WERI-Rb-1 (cell line): ENCODE measurements around the gene CATSPERZ.

Experiments used
- DNase-seq: peaks from one replicate; pipeline ENCODE4 v3.0.0-alpha.2; 2020
- H3K27ac ChIP-seq: fragments of 250-450 bp; sonication (Bioruptor Pico); 2 replicates; pipeline ENCODE4 v1.5.1; 2020; ENCODE audit warnings: mild to moderate bottlenecking, moderate library complexity
- H3K27me3 ChIP-seq: fragments of 250-450 bp; sonication (Bioruptor Pico); 2 replicates; pipeline ENCODE4 v1.5.1; 2021; ENCODE audit warnings: mild to moderate bottlenecking, low read depth, moderate library complexity; ENCODE audit not compliant: insufficient read depth, severe bottlenecking
- H3K36me3 ChIP-seq: fragments of 250-450 bp; sonication (Bioruptor Pico); 2 replicates; pipeline ENCODE4 v1.5.1; 2020; ENCODE audit warnings: mild to moderate bottlenecking, moderate library complexity
- H3K4me3 ChIP-seq: 2 replicates; pipeline ENCODE4 v1.5.1; 2011; ENCODE audit warnings: low read depth, mild to moderate bottlenecking, control low read depth, low read length
- H3K9me3 ChIP-seq: fragments of 250-450 bp; sonication (Bioruptor Pico); 2 replicates; pipeline ENCODE4 v1.5.1; 2021; ENCODE audit warnings: mild to moderate bottlenecking, moderate library complexity; ENCODE audit not compliant: severe bottlenecking
- TF ChIP-seq, protein P1 (sequence below): IDR thresholded peaks from 2 replicates; pipeline ENCODE4 v1.5.1; 2011; ENCODE audit warnings: low read depth, mild to moderate bottlenecking, control low read depth, inconsistent platforms, low read length

CATSPERZ gene

GRCh38 chr11:64352099-64352994 lies 52.2 kb downstream of the CATSPERZ start:
- H3K27me3 ChIP-seq, result no peaks in the 10 kb centered on the region
- no peak overlapping the region for H3K27ac ChIP-seq
- TF ChIP-seq, protein P1, sequence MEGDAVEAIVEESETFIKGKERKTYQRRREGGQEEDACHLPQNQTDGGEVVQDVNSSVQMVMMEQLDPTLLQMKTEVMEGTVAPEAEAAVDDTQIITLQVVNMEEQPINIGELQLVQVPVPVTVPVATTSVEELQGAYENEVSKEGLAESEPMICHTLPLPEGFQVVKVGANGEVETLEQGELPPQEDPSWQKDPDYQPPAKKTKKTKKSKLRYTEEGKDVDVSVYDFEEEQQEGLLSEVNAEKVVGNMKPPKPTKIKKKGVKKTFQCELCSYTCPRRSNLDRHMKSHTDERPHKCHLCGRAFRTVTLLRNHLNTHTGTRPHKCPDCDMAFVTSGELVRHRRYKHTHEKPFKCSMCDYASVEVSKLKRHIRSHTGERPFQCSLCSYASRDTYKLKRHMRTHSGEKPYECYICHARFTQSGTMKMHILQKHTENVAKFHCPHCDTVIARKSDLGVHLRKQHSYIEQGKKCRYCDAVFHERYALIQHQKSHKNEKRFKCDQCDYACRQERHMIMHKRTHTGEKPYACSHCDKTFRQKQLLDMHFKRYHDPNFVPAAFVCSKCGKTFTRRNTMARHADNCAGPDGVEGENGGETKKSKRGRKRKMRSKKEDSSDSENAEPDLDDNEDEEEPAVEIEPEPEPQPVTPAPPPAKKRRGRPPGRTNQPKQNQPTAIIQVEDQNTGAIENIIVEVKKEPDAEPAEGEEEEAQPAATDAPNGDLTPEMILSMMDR, result no peak
- DNase-seq, result no peak
- no peaks in the 10 kb centered on the region for H3K9me3 ChIP-seq
- no peak overlapping the region for H3K4me3 ChIP-seq
- no peaks in the 10 kb centered on the region for H3K36me3 ChIP-seq

DNA sequence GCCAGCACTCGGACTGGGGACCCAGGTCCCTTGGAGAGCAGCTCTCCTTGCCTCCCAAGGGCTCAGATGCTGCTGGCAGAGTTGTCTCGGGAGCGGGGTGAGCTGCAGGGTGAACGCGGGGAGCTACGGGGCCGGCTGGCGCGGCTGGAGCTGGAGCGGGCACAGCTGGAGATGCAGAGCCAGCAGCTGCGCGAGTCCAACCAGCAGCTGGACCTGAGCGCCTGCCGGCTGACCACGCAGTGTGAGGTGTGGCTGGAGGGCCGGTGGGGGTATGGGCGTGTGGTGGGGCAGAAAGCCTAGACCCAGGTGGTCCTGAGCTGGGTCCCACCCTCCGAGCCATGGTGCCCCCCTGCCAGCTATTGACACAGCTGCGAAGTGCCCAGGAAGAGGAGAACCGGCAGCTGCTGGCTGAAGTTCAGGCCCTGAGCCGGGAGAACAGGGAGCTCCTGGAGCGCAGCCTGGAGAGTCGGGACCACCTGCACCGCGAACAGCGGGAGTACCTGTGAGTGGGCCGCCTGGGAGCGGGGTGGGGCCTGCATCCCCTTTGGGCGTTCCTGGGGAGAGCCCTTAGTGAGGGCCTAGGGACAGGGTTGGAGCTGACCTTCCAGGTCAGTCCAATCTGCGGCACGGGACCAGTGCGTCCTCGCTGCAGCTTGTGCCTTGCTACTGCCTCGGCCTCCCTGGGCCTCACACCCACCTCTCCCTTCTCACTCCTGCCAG lies 53.0 kb downstream of the CATSPERZ start:
- Histone ChIP-seq H3K36me3 (no peaks in the 10 kb centered on the region), H3K27me3 (no peaks in the 10 kb centered on the region), H3K4me3 (no peak overlapping the region), H3K27ac (no peak overlapping the region), H3K9me3 (no peaks in the 10 kb centered on the region)
- TF ChIP-seq, protein P1, result no peak
- no peak for DNase-seq

- no peak overlapping the region for H3K27ac ChIP-seq
- DNase-seq, result peak; percentile 6
- H3K36me3 ChIP-seq, result no peaks in the 10 kb centered on the region
- no peaks in the 10 kb centered on the region for H3K27me3 ChIP-seq
- TF ChIP-seq, protein P1, result no peak
- H3K4me3 ChIP-seq, result no peak overlapping the region
- no peaks in the 10 kb centered on the region for H3K9me3 ChIP-seq
Measured at GRCh38 chr11:64353715-64354506, 53.8 kb downstream of the CATSPERZ start.
